ENCODE results near the gene NCOA7.

- TF ChIP-seq, protein P1, sequence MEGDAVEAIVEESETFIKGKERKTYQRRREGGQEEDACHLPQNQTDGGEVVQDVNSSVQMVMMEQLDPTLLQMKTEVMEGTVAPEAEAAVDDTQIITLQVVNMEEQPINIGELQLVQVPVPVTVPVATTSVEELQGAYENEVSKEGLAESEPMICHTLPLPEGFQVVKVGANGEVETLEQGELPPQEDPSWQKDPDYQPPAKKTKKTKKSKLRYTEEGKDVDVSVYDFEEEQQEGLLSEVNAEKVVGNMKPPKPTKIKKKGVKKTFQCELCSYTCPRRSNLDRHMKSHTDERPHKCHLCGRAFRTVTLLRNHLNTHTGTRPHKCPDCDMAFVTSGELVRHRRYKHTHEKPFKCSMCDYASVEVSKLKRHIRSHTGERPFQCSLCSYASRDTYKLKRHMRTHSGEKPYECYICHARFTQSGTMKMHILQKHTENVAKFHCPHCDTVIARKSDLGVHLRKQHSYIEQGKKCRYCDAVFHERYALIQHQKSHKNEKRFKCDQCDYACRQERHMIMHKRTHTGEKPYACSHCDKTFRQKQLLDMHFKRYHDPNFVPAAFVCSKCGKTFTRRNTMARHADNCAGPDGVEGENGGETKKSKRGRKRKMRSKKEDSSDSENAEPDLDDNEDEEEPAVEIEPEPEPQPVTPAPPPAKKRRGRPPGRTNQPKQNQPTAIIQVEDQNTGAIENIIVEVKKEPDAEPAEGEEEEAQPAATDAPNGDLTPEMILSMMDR (IDR thresholded peaks at IDR 0.05): peak; percentile 53
- no peak for TF ChIP-seq ZFX (IDR thresholded peaks at IDR 0.05; ENCODE audit: borderline replicate concordance)
Observed at GRCh38 chr6:125791820-125792165, 1.0 kb downstream of the NCOA7 start.

All from 22Rv1 (cell line).